K562 (cell line): Measurements from ENCODE around the gene ATP1A2. TPM values are rescaled to one million over a fixed set of nuclear protein-coding genes. Genes with fewer than 3 reads are reported as not detected.

Source experiments
- ATAC-seq: fragments of 200-7000 bp; cut with Tn5 transposase; 3 replicates; pipeline ENCODE4 v1.9.1; 2020; ENCODE audit warnings: moderate library complexity
- BruUV-seq: library from RNA; stranded (reverse); fragments of 400-500 nt; replicated peaks from 2 replicates; lab custom pipeline; 2021; lab: Mats Ljungman, UMichigan
- CTCF ChIA-PET: fragments of 300-600 bp; formaldehyde crosslinking; extraction: SDS; loops from one replicate; lab custom pipeline; 2021; ENCODE audit warnings: low intra/inter-chr PET ratio; lab: Yijun Ruan, JAX
- POLR2A ChIA-PET: fragments of 300-600, 350-650 bp; sonication (Branson Sonifier 250); formaldehyde crosslinking; extraction: SDS; loops from one replicate; lab custom pipeline; 2021; ENCODE audit warnings: antibody characterized with exemption, inconsistent platforms; lab: Yijun Ruan, JAX
- DNase-seq, 4 experiments: peaks; one replicate each; pipeline versions ENCODE4 v3.0.0 to v3.0.0-alpha.2; 2011 to 2018; ENCODE audit warnings: low spot score in 3 of 4, mixed read lengths in 3 of 4; ENCODE audit errors: extremely low read depth in 1 of 4
- FAIRE-seq: peaks from 2 replicates; lab custom pipeline; 2011; peaks lifted over from hg19 to GRCh38; lab: Jason Lieb, UNC
- H2AFZ ChIP-seq: 2 replicates; pipeline ENCODE4 v1.6.0; 2011; ENCODE audit warnings: low read depth, low read length, control low read depth, inconsistent platforms
- H3K27ac ChIP-seq: fragments of 200-600 bp; 3 replicates; pipeline ENCODE4 v1.8.0; 2011; ENCODE audit warnings: low read depth, mild to moderate bottlenecking, control low read depth, inconsistent platforms, low read length, moderate library complexity, mixed read lengths; ENCODE audit errors: extremely low read depth
- H3K27me3 ChIP-seq, 2 experiments: fragments of 300-600 bp in 1 of 2; 2 replicates in 1 of 2; 3 replicates in 1 of 2; pipeline versions ENCODE4 v1.6.0 to v1.8.0; 2011; ENCODE audit warnings: inconsistent platforms in 2 of 2, low read length in 2 of 2, mild to moderate bottlenecking in 1 of 2, mixed read lengths in 1 of 2, moderate library complexity in 1 of 2; ENCODE audit not compliant: control insufficient read depth in 2 of 2, insufficient read depth in 2 of 2
- H3K36me3 ChIP-seq: fragments of 300-600 bp; 3 replicates; pipeline ENCODE4 v1.8.0; 2011; ENCODE audit warnings: mild to moderate bottlenecking, low read length, inconsistent platforms; ENCODE audit not compliant: control insufficient read depth, insufficient read depth
- H3K4me1 ChIP-seq, 2 experiments: fragments of 200-600 bp in 1 of 2; replicated peaks in 1 of 2; 2 replicates in 1 of 2; 3 replicates in 1 of 2; pipeline versions ENCODE4 v1.5.1 to v1.8.0; 2011; ENCODE audit warnings: inconsistent platforms in 2 of 2, low read length in 2 of 2, mild to moderate bottlenecking in 1 of 2, mixed read lengths in 1 of 2, moderate library complexity in 1 of 2; ENCODE audit not compliant: control insufficient read depth in 2 of 2, insufficient read depth in 2 of 2
- H3K4me2 ChIP-seq: 2 replicates; pipeline ENCODE4 v1.6.1; 2011; ENCODE audit warnings: low read length, control low read depth, inconsistent platforms, mixed read lengths; ENCODE audit not compliant: insufficient read depth
- H3K4me3 ChIP-seq: fragments of 200-600 bp; sonication (generic), shearing (Covaris generic); 2 replicates; pipeline ENCODE4 v1.5.1; 2016; ENCODE audit warnings: control low read depth, inconsistent platforms
- H3K79me2 ChIP-seq: fragments of 200-600 bp; 3 replicates; pipeline ENCODE4 v1.8.0; 2011; ENCODE audit warnings: low read length, inconsistent platforms; ENCODE audit not compliant: control insufficient read depth, insufficient read depth
- H3K9ac ChIP-seq, 2 experiments: 2 replicates each; pipeline versions ENCODE4 v1.6.0 to v1.6.1; 2011; ENCODE audit warnings: low read depth in 2 of 2, low read length in 2 of 2, control low read depth in 1 of 2, inconsistent platforms in 1 of 2, mild to moderate bottlenecking in 1 of 2, mixed read lengths in 1 of 2; ENCODE audit not compliant: insufficient read depth in 1 of 2
- H3K9me1 ChIP-seq: one replicate; pipeline ENCODE4 v1.6.0; 2011; ENCODE audit warnings: inconsistent platforms, mild to moderate bottlenecking, low read length, moderate library complexity; ENCODE audit not compliant: control insufficient read depth, insufficient read depth
- H3K9me3 ChIP-seq: replicated peaks from 2 replicates; pipeline ENCODE4 v1.5.1; 2011; ENCODE audit warnings: low read depth, low read length, inconsistent platforms; ENCODE audit not compliant: control insufficient read depth, insufficient read depth
- H4K20me1 ChIP-seq: replicated peaks from 2 replicates; pipeline ENCODE4 v1.6.1; 2011; ENCODE audit warnings: low read length, inconsistent platforms, mixed read lengths; ENCODE audit not compliant: control insufficient read depth, insufficient read depth
- NFIC ChIP-seq: fragments of 450-650 bp; IDR thresholded peaks from 2 replicates; pipeline ENCODE4 v1.6.1; 2017; ENCODE audit warnings: mild to moderate bottlenecking, inconsistent platforms
- SAFB ChIP-seq: fragments of 200-400 bp; formaldehyde crosslinking; IDR thresholded peaks from 2 replicates; pipeline ENCODE4 v1.6.1; 2017; ENCODE audit warnings: low read depth, low read length, borderline replicate concordance
- USF2 ChIP-seq: sonication (generic); formaldehyde crosslinking; IDR thresholded peaks from 2 replicates; pipeline ENCODE4 v1.5.0; 2020; ENCODE audit warnings: missing genetic modification reagents
- ZBTB26 ChIP-seq: fragments of 450-650 bp; formaldehyde crosslinking; IDR thresholded peaks from 2 replicates; pipeline ENCODE4 v1.4.0; 2022; ENCODE audit warnings: missing genetic modification characterization
- in situ Hi-C: fragments of 300-500 bp; cut with MboI; formaldehyde crosslinking; loops from 4 replicates; pipeline ENCODE4 v1.15.0; 2018; ENCODE audit warnings: inconsistent platforms, mixed read lengths
- intact Hi-C: fragments of 100-400 bp; cut with micrococcal nuclease; formaldehyde crosslinking; loops from 2 replicates; pipeline ENCODE4 v1.14.2; 2022
- polyA plus RNA-seq, 8 experiments: library from polyadenylated mRNA; depleted of rRNA in 4 of 8; stranded (reverse) in 5 of 8; unstranded in 3 of 8; fragments of >200 nt; fragmentation: Nextera tagmentation in 2 of 8; fragmentation: Illumina TruSeq in 1 of 8; extraction: Ambion mirVana in 2 of 8; extraction: Trizol in 1 of 8; gene quantifications; 2 replicates each; pipeline versions ENCODE4 v1.2.1 to v1.2.3, GENCODE V29; 2011 to 2014; ENCODE audit warnings: inconsistent platforms in 1 of 8, missing spikeins in 1 of 8
- total RNA-seq, 7 experiments: library from RNA; depleted of rRNA in 6 of 7; stranded (reverse); fragments of >200 nt in 6 of 7; fragmentation: Illumina TruSeq in 2 of 7; extraction: Trizol in 2 of 7; gene quantifications; 2 replicates each; pipeline versions ENCODE4 v1.2.1 to v1.2.3, GENCODE V29; 2011 to 2021; ENCODE audit warnings: low replicate concordance in 1 of 7

The ATP1A2 gene
- total and polyA plus RNA-seq, 9 of the 15 experiments (the other 6 are each of a cell fraction or from before 2014, with no cell fraction given) = 0.04 to 0.11 (median 0.09) TPM; not detected in 6

- TF ChIP-seq ZBTB26 (no peak), SAFB (no peak)
Measured at GRCh38 chr1:160122978-160123495, 7.5 kb downstream of the ATP1A2 start (continued).

- intact Hi-C loops (no loop called here), in situ Hi-C loops (no loop called here)
- peaks cover 15 to 52% of the 10 kb centered on the region in 2 experiments for H3K27me3 ChIP-seq
- no peak for FAIRE-seq
- no peak overlapping the region for H2AFZ ChIP-seq
- H3K36me3 ChIP-seq = no peaks in the 10 kb centered on the region
- no peak overlapping the region for H3K9ac ChIP-seq
- no peak overlapping the region for H3K27ac ChIP-seq
- no peaks in the 10 kb centered on the region for H3K79me2 ChIP-seq
- CTCF ChIA-PET = no interaction called here
- no peaks in the 10 kb centered on the region for H3K9me1 ChIP-seq
- no peak overlapping the region for H3K4me3 ChIP-seq
- BruUV-seq = no TSS peak
- H3K4me2 ChIP-seq = no peak overlapping the region
- H4K20me1 ChIP-seq = no peaks in the 10 kb centered on the region
- POLR2A ChIA-PET = interaction anchor here (0.5 to 1.2 kb wide), 4 partner anchors 8 to 67 kb away, joined by 3 to 5 read pairs (median 3); partner anchors contain the start of gene ATP1A2
- no peaks in the 10 kb centered on the region; a peak in 2 of 5 replicates for H3K4me1 ChIP-seq
- H3K9me3 ChIP-seq = no peaks in the 10 kb centered on the region
- TF ChIP-seq USF2 (no peak), NFIC (peak; percentile 47; the same call in 1 of the 2 replicates)
- DNase-seq = no peak
- ATAC-seq = no peak
Measured at GRCh38 chr1:160123726-160124125, 8.2 kb downstream of the ATP1A2 start.
